DMS114 treated with DMSO at 0.1 percent for 48 hours (cell line): ENCODE measurements around the gene ZNF534.
"Not testable (repeated sequence)": the region's sequence is repeated elsewhere in the genome, so short reads cannot be mapped to it uniquely, and the experiment has no call there.

ENCODE experiments used
- DNase-seq: peaks from one replicate; lab custom pipeline; 2025; ENCODE audit not compliant: unreplicated experiment; lab: John Stamatoyannopoulos, UW

Gene ZNF534

DNA sequence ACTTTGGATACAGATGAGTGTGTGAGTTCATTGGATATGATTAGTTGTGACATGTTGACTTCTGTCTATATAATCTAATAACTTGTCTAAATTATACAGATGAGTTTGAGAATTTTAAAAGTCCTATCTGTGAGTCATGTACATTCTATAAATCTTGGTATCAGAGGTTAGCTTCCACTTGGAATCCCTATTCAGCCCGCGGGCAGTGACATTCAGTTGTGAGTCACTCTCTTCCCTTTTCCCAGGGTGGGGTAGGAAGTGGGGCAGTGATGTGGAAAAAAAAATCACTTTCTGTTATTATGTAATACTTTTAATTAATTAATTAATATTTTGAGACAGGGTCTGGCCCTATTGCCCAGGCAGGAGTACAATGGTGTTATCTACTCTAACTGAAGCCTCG, 65.6 kb downstream of the ZNF534 start:
- no peak for DNase-seq

DNA sequence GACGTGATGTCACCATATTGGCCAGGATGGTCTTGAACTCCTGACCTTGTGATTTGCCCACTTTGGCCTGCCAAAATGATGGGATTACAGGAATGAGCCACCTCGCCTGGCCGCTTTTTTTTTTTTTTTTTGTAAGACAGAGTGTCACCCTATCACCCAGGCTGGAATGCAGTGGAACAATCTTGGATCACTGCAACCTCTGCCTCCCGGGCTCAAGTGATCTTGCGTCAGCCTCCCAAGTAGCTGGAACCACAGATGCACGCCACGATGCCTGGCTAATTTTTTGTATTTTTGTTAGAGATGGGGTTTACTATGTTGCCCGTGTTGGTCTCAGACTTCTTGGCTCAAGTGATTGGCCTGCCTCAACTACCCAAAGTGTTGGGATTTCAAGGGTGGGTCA, 69.6 kb downstream of the ZNF534 start:
- DNase-seq: no peak

DNA sequence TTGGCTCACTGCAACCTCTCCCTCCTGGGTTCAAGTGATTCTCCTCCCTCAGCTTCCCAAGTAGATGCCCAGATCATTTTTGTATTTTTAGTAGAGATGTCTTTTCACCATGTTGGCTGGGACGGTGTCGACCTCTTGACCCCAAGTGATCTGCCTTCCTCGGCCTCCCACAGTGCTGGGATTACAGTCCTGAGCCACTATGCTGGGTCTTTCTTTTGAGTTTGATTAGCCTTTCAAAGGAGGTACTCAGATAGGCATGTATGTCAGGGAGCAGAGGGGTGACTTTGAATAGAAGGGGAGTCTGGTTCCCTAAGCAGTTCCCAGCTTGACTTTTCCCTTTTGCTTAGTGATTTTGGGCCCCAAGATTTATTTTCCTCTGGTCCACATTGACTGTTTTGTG, 71.5 kb downstream of the ZNF534 start:
- DNase-seq: not testable (repeated sequence)

DNA sequence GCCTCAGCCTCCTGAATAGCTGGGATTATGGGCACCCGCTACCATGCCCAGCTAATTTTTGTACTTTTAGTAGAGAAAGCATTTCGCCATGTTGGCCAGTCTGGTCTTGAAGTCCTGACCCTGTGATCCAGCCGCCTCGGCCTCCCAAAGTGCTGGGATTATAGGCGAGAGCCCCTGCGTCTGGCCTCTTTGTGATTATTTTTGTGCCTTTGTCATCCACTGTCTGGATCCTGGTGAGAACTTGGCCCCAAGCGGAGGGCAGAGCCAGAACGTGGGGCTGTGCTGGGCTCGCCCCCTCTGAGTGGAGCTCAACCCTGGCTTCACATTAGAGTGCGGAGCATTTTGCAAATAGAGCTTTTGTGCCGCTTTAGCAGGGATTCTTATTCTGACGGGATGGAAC, 72.0 kb downstream of the ZNF534 start:
- not testable (repeated sequence) for DNase-seq
